ENCODE results near the gene ACYP2.
"Not testable (repeated sequence)": the region's sequence is repeated elsewhere in the genome, so short reads cannot be mapped to it uniquely, and the experiment has no call there.

ACYP2 gene

DNA sequence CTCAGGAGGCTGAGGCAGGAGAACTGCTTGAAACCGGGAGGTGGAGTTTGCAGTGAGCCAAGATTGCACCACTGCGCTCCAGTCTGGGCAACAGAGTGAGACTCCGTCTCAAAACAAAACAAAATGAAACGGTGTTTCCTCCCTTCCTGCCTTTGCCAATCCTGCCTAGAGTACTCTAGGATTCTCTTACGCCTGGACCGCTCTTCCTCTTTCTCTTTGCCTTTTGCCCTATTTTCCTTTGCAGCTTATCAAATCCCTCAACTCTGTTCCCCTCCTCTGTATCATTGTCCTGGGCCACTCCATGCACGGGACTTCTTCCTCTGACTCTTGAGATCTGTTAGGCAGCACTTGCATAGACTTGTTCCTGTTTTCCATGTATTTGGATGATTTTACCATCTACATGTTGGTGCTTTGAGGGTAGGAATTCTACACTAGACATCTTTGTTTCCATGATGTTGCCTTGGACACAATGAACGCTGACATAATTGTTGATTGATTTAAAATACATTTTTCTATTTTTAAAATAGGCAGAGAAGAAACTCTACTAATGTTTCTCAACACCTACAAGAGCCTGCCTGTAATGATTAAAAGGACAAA lies 24.8 kb upstream of the ACYP2 start:
- Histone ChIP-seq H3K36me3 (ENCODE audit: insufficient read depth, low read length) (no peaks in the 10 kb centered on the region), H3K4me3 (no peak overlapping the region), H3K27ac (no peak overlapping the region), H3K9me3 (ENCODE audit: low read depth, low read length) (no peaks in the 10 kb centered on the region), H3K9ac (ENCODE audit: insufficient read length) (no peak overlapping the region)
- TF ChIP-seq POLR2AphosphoS5 (IDR thresholded peaks at IDR 0.05; ENCODE audit: borderline replicate concordance, low read depth, low read length) = no peak
- no peak for TF ChIP-seq EZH2 (IDR thresholded peaks at IDR 0.05)
- no peak for TF ChIP-seq FOXP2 (optimal IDR thresholded peaks at IDR 0.05; ENCODE audit: control extremely low read depth, extremely low read length, insufficient read depth)
- no peak for DNase-seq (ENCODE audit: low read depth, low spot score)

DNA sequence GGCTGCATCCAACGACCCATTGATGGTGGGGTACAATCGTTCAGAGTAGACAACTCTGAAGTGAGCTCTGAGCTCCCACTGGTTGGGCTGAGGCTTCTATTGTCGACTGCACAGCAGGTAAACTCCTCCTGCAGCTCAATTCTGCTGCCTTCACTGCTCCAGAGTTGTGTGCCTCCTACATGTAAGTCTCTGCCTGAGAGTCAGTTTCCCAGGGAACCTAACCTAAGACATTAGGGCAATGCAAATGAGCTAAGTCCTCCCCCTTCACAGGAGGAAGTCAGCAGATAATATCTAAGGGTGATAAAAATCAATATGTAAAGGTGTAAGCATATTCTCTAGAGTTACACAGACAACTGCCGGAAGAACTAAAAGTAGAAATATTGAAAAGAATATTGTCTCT lies 22.5 kb upstream of the ACYP2 start:
- Histone ChIP-seq H3K9me3 (ENCODE audit: low read depth, low read length) (no peaks in the 10 kb centered on the region), H3K36me3 (ENCODE audit: insufficient read depth, low read length) (no peaks in the 10 kb centered on the region), H3K9ac (ENCODE audit: insufficient read length) (no peak overlapping the region), H3K27ac (no peak overlapping the region), H3K4me3 (no peak overlapping the region)
- TF ChIP-seq FOXP2 (optimal IDR thresholded peaks at IDR 0.05; ENCODE audit: control extremely low read depth, extremely low read length, insufficient read depth) (no peak), EZH2 (IDR thresholded peaks at IDR 0.05) (no peak), POLR2AphosphoS5 (IDR thresholded peaks at IDR 0.05; ENCODE audit: borderline replicate concordance, low read depth, low read length) (no peak)
- no peak for DNase-seq (ENCODE audit: low read depth, low spot score)

DNA sequence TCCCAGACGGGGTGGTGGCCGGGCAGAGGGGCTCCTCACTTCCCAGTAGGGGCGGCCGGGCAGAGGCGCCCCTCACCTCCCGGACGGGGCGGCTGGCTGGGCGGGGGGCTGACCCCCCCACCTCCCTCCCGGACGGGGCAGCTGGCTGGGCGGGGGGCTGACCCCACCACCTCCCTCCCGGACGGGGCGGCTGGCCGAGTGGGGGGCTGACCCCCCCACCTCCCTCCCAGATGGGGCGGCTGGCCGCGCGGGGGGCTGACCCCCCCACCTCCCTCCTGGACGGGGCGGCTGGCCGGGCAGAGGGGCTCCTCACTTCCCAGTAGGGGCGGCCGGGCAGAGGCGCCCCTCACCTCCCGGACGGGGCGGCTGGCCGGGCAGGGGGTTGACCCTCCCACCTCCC lies 20.0 kb upstream of the ACYP2 start:
- not testable (repeated sequence) for H3K9me3 ChIP-seq (ENCODE audit: low read depth, low read length); DNase-seq (ENCODE audit: low read depth, low spot score); H3K4me3 ChIP-seq; H3K9ac ChIP-seq (ENCODE audit: insufficient read length); H3K27ac ChIP-seq; H3K36me3 ChIP-seq (ENCODE audit: insufficient read depth, low read length)

- not testable (repeated sequence) for H3K9me3 ChIP-seq (ENCODE audit: low read depth, low read length); H3K36me3 ChIP-seq (ENCODE audit: insufficient read depth, low read length); H3K9ac ChIP-seq (ENCODE audit: insufficient read length); H3K27ac ChIP-seq; H3K4me3 ChIP-seq; DNase-seq (ENCODE audit: low read depth, low spot score)
Observed at GRCh38 chr2:54096141-54096540, 19.3 kb upstream of the ACYP2 start.

- Histone ChIP-seq H3K9me3 (ENCODE audit: low read depth, low read length) (no peaks in the 10 kb centered on the region), H3K4me3 (no peak overlapping the region), H3K36me3 (ENCODE audit: insufficient read depth, low read length) (no peaks in the 10 kb centered on the region), H3K9ac (ENCODE audit: insufficient read length) (no peak overlapping the region), H3K27ac (no peak overlapping the region)
- DNase-seq (ENCODE audit: low read depth, low spot score) = no peak
- TF ChIP-seq POLR2AphosphoS5 (IDR thresholded peaks at IDR 0.05; ENCODE audit: borderline replicate concordance, low read depth, low read length) = no peak
- no peak for TF ChIP-seq EZH2 (IDR thresholded peaks at IDR 0.05)
- TF ChIP-seq FOXP2 (optimal IDR thresholded peaks at IDR 0.05; ENCODE audit: control extremely low read depth, extremely low read length, insufficient read depth) = no peak
Observed at GRCh38 chr2:54097124-54097523, 18.3 kb upstream of the ACYP2 start.

DNA sequence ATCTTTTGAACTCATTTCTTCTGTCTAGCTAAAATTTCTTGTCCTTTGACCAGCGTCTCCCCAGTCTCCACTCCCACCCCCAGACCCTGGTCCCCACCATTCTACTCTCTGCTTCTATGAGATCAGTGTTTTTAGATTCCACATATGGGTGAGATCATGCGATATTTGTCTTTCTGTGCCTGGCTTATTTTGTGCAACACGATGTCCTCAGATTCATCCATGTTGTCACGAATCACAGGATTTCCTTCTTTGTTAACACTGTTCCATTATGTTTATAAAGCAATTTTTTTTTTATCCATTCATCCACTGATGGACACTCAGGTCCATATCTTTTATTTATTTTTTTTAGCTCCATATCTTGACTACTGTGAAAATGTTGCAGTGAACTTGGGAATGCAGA lies 16.0 kb upstream of the ACYP2 start:
- no peaks in the 10 kb centered on the region for H3K36me3 ChIP-seq (ENCODE audit: insufficient read depth, low read length)
- no peak overlapping the region for H3K27ac ChIP-seq
- no peak overlapping the region for H3K9ac ChIP-seq (ENCODE audit: insufficient read length)
- DNase-seq (ENCODE audit: low read depth, low spot score) = no peak
- no peak for TF ChIP-seq FOXP2 (optimal IDR thresholded peaks at IDR 0.05; ENCODE audit: control extremely low read depth, extremely low read length, insufficient read depth)
- TF ChIP-seq POLR2AphosphoS5 (IDR thresholded peaks at IDR 0.05; ENCODE audit: borderline replicate concordance, low read depth, low read length) = no peak
- TF ChIP-seq EZH2 (IDR thresholded peaks at IDR 0.05) = no peak
- H3K9me3 ChIP-seq (ENCODE audit: low read depth, low read length) = no peaks in the 10 kb centered on the region
- H3K4me3 ChIP-seq = no peak overlapping the region

DNA sequence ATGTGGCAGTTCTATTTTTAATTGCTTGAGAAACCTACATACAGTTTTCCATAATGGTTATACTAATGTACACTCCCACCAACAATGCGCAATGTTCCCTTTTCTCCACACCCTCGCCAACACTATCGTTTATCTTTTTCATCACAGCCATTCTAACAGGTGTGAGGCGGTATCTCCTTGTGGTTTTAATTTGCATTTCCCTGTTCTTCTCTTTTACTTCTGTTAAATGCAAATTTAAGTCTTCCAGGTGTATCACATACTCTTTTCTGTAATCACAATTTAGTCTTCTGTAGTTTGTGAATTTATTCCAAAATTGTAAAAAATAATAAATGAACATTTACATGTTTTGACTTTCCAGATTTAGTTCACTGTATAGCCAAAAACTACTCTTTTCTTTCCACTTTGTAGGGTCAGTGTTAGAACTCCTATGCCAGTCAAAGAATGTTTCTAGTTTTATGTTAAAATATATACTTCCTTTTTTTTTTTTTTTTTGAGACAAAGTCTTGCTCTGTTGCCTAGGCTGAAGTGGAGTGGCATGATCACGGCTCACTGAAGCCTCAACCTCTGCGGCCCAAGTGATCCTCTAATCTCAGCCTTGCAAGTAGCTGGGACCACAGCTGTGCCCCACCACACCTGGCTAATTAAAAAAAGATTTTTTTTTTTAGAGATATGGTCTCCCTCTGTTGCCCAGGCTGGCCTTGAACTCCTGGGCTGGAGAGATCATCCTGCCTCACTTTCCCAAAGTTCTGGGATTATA lies 15.4 kb upstream of the ACYP2 start:
- TF ChIP-seq EZH2 (IDR thresholded peaks at IDR 0.05) (no peak), POLR2AphosphoS5 (IDR thresholded peaks at IDR 0.05; ENCODE audit: borderline replicate concordance, low read depth, low read length) (no peak), FOXP2 (optimal IDR thresholded peaks at IDR 0.05; ENCODE audit: control extremely low read depth, extremely low read length, insufficient read depth) (no peak)
- no peak for DNase-seq (ENCODE audit: low read depth, low spot score)

DNA sequence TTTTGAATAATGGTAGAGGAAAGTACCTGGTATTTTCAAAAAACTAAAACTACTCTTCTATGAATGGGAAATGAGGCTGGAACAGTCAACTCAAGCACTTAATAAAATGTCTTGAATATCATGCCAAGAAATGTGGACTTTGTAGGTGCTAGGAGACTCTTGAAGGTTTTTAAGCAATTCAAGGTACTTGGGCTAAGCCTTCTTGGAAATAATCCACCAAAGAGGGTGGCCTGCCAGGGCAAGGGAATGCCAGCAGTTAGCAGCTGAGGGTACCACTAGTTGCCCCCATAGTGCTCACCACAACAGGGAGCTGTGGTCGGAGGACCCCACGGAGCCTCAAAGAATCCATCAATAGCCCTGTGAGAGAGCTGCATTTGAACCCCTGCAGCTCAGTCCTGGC lies 14.6 kb upstream of the ACYP2 start:
- H3K9ac ChIP-seq (ENCODE audit: insufficient read length) = no peak overlapping the region
- no peak overlapping the region for H3K27ac ChIP-seq

More for the DNA sequence above, 15.4 kb upstream of the ACYP2 start:
- Histone ChIP-seq H3K36me3 (ENCODE audit: insufficient read depth, low read length) (no peaks in the 10 kb centered on the region), H3K9ac (ENCODE audit: insufficient read length) (no peak overlapping the region), H3K4me3 (no peak overlapping the region), H3K27ac (no peak overlapping the region), H3K9me3 (ENCODE audit: low read depth, low read length) (no peaks in the 10 kb centered on the region)

More for the DNA sequence above, 14.6 kb upstream of the ACYP2 start:
- DNase-seq (ENCODE audit: low read depth, low spot score) = no peak
- H3K4me3 ChIP-seq = no peak overlapping the region
- no peaks in the 10 kb centered on the region for H3K9me3 ChIP-seq (ENCODE audit: low read depth, low read length)
- H3K36me3 ChIP-seq (ENCODE audit: insufficient read depth, low read length) = no peaks in the 10 kb centered on the region
- TF ChIP-seq POLR2AphosphoS5 (IDR thresholded peaks at IDR 0.05; ENCODE audit: borderline replicate concordance, low read depth, low read length) = no peak
- TF ChIP-seq EZH2 (IDR thresholded peaks at IDR 0.05) = no peak
- no peak for TF ChIP-seq FOXP2 (optimal IDR thresholded peaks at IDR 0.05; ENCODE audit: control extremely low read depth, extremely low read length, insufficient read depth)

Data from SK-N-MC (cell line).